Osteoblast (primary cell): ENCODE data around the gene SHROOM4. TPM values are rescaled to one million over a fixed set of nuclear protein-coding genes. Genes with fewer than 3 reads are reported as not detected.

Experiments
- DNase-seq: peaks from one replicate; pipeline ENCODE4 v3.0.0; 2011; ENCODE audit warnings: low spot score, mixed read lengths; ENCODE audit not compliant: insufficient read length; ENCODE audit errors: missing footprints
- H2AFZ ChIP-seq: 2 replicates; pipeline ENCODE4 v1.6.0; 2011; ENCODE audit warnings: mild to moderate bottlenecking, low read length
- H3K27ac ChIP-seq: 2 replicates; pipeline ENCODE4 v1.5.1; 2011; ENCODE audit warnings: mild to moderate bottlenecking, low read depth, low read length, moderate library complexity
- H3K27me3 ChIP-seq: 2 replicates; pipeline ENCODE4 v1.6.0; 2012; ENCODE audit warnings: mild to moderate bottlenecking, control low read depth, inconsistent platforms, low read length, moderate library complexity; ENCODE audit not compliant: insufficient read depth
- H3K36me3 ChIP-seq: 2 replicates; pipeline ENCODE4 v1.5.1; 2011; ENCODE audit warnings: mild to moderate bottlenecking, low read length, control low read depth, moderate library complexity; ENCODE audit not compliant: insufficient read depth
- H3K4me1 ChIP-seq: 2 replicates; pipeline ENCODE4 v1.5.1; 2011; ENCODE audit warnings: mild to moderate bottlenecking, low read length, control low read depth, moderate library complexity; ENCODE audit not compliant: insufficient read depth
- H3K4me2 ChIP-seq: 2 replicates; pipeline ENCODE4 v1.6.0; 2011; ENCODE audit warnings: mild to moderate bottlenecking, low read length; ENCODE audit not compliant: insufficient read depth
- H3K4me3 ChIP-seq: fragments of 200-600 bp; sonication (generic); 3 replicates; pipeline ENCODE4 v1.5.1; 2012; ENCODE audit warnings: mild to moderate bottlenecking, low read length, inconsistent platforms; ENCODE audit not compliant: insufficient read depth
- H3K79me2 ChIP-seq: 2 replicates; pipeline ENCODE4 v1.6.0; 2012; ENCODE audit warnings: mild to moderate bottlenecking, low read length, control low read depth, inconsistent platforms; ENCODE audit not compliant: insufficient read depth
- H3K9me3 ChIP-seq: 2 replicates; pipeline ENCODE4 v1.5.1; 2011; ENCODE audit warnings: low read depth, low read length, control low read depth
- H4K20me1 ChIP-seq: 2 replicates; pipeline ENCODE4 v1.6.0; 2012; ENCODE audit warnings: mild to moderate bottlenecking, low read length, control low read depth; ENCODE audit not compliant: insufficient read depth
- CTCF ChIP-seq: IDR thresholded peaks from 2 replicates; pipeline ENCODE4 v1.5.1; 2011; ENCODE audit warnings: mild to moderate bottlenecking, low read depth, low read length, moderate library complexity; ENCODE audit errors: extremely low read depth
- total RNA-seq: library from RNA; depleted of rRNA; stranded (reverse); fragments of >200 nt; gene quantifications from 2 replicates; pipeline ENCODE4 v1.2.3, GENCODE V29; 2012

Gene SHROOM4
- total RNA-seq, 1 donor = 2.2 TPM

GRCh38 chrX:50815120-50815519, 1.1 kb upstream of the SHROOM4 start:
- no peak for TF ChIP-seq CTCF
- Histone ChIP-seq H4K20me1 (peaks cover 6% of the 10 kb centered on the region), H3K4me3 (no peak overlapping the region), H3K36me3 (no peaks in the 10 kb centered on the region), H3K4me2 (no peak overlapping the region), H2AFZ (no peak overlapping the region), H3K27me3 (no peaks in the 10 kb centered on the region), H3K27ac (no peak overlapping the region), H3K79me2 (no peaks in the 10 kb centered on the region), H3K9me3 (no peaks in the 10 kb centered on the region), H3K4me1 (no peaks in the 10 kb centered on the region)
- no peak for DNase-seq

DNA sequence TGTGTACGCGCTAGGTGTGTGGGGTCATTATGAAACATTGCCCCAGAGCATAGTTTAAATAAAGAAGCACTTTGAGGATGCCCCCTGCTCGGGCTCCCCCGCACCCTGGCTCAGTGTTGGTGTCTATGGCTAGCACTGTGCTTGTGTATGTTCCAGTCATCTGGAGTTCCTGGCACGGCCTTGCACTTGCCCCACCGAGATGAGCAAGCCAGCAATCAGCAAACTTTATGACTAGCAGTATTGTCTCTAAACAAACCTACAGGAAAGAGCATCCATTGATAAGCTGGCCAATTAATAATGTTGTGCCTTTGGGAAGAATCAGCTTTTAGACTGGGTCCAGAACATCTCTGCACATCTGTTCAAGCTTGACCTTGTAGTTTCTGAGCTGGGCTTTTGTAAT, 707 bp upstream of the SHROOM4 start:
- no peak for DNase-seq
- TF ChIP-seq CTCF = no peak
- Histone ChIP-seq H3K4me1 (no peaks in the 10 kb centered on the region), H3K36me3 (no peaks in the 10 kb centered on the region), H4K20me1 (peaks cover 6% of the 10 kb centered on the region), H3K4me3 (peak overlapping the region; percentile 74), H2AFZ (peak overlapping the region; percentile 90), H3K9me3 (no peaks in the 10 kb centered on the region), H3K27ac (no peak overlapping the region), H3K79me2 (no peaks in the 10 kb centered on the region), H3K27me3 (no peaks in the 10 kb centered on the region), H3K4me2 (peak overlapping the region; percentile 79)

DNA sequence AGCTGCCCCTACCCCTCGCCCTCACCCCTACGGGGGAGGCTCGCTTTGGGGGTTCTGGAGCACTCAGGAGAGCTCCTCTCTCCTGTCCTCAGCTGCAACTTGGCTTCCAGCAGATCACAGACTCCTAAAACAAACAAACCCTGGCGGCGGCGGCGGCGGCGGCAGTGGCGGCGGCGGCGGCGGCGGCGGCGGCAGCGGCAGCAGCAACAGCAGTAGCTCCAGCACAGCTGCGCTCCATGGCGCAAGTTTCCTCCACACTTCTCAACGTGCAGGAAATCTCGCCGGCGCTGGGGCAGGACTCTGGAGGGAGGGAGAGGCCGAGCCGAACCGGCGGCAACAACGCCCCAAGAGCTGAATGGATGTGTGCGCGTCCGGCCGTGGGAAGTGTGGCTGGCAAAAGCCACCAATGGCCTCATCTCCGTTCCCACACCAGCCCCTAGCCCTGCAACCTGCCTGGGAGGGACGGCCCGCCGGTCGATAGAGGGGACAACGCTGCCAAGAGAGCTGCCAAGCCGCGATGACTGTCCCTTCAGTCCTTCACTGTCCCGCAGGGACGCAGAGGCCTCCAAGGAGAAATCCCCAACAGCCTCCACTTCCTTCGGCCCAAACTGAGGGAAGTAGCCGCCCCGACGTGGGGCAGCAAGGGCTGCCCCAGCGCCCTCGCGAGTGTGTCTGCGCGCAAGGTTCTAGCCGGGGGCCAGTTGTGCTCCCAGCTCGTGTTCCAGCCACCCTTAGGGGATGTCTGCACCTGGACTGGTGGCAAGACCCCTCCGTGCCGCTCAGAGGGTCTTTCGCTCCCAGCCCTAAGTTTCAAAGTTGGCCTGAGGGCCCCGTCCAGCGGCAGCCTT, 775 bp downstream of the SHROOM4 start:
- TF ChIP-seq CTCF = no peak
- Histone ChIP-seq H3K27ac (no peak overlapping the region), H3K4me2 (peak overlapping the region; percentile 79), H3K79me2 (no peaks in the 10 kb centered on the region), H2AFZ (peak overlapping the region; percentile 90), H4K20me1 (peaks cover 6% of the 10 kb centered on the region), H3K4me1 (no peaks in the 10 kb centered on the region), H3K27me3 (no peaks in the 10 kb centered on the region), H3K36me3 (no peaks in the 10 kb centered on the region), H3K4me3 (peak overlapping the region; percentile 74), H3K9me3 (no peaks in the 10 kb centered on the region)
- peak; percentile 93 for DNase-seq

GRCh38 chrX:50805276-50805675, 8.7 kb downstream of the SHROOM4 start:
- Histone ChIP-seq H3K27me3 (peaks cover 3% of the 10 kb centered on the region), H3K4me1 (no peaks in the 10 kb centered on the region), H3K36me3 (no peaks in the 10 kb centered on the region), H4K20me1 (no peaks in the 10 kb centered on the region), H3K79me2 (no peaks in the 10 kb centered on the region), H3K4me3 (no peak overlapping the region), H3K27ac (no peak overlapping the region), H3K9me3 (no peaks in the 10 kb centered on the region), H2AFZ (no peak overlapping the region), H3K4me2 (no peak overlapping the region)
- TF ChIP-seq CTCF = no peak
- no peak for DNase-seq
